Adrenal gland (tissue), 5 donors: ENCODE results near the gene OR10Z1.

Experiments
- CTCF ChIP-seq, 6 experiments: fragments of 450-650 bp in 4 of 6; fragments of 200-600 bp in 2 of 6; sonication (generic) in 1 of 6; IDR thresholded peaks; 1 replicate in 5 of 6; 2 replicates in 1 of 6; pipeline versions ENCODE4 v1.5.1 to v1.8.0; 2016 to 2021; ENCODE audit warnings: antibody characterized with exemption in 6 of 6, mild to moderate bottlenecking in 2 of 6, moderate library complexity in 1 of 6
- POLR2A ChIP-seq, 2 donors: fragments of 450-650 bp; IDR thresholded peaks; one replicate each; pipeline ENCODE4 v1.6.1; 2017; ENCODE audit warnings: antibody characterized with exemption in 2 of 2, mild to moderate bottlenecking in 2 of 2, moderate library complexity in 1 of 2
- donor health status: DM: no; HTN: no; CAD: no.

DNA sequence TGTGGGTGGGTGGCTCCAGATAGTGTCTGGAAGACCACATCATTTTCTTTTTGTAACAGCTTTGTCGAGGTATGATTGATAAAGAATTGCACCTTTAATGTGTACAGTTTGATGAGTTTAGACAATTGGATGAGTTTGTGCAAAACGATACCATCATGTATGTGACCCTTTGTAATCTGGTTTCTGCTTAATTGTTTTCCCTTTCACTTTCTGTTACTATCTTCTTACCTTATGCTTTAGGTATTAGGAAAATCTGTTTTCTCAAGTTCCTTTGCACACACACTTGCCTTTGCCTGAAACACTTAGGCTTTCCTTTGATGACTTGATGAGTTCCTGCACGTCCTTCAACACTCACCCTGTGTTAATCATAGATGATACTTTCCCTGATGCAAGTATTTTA is 6.8 kb downstream of the OR10Z1 start:
- TF ChIP-seq POLR2A (IDR thresholded peaks at IDR 0.05): no peak
- TF ChIP-seq CTCF (IDR thresholded peaks at IDR 0.05): no peak
